Epithelial cell of umbilical artery (primary cell): ENCODE measurements around the gene GPT2. TPM values are rescaled to one million over a fixed set of nuclear protein-coding genes. Genes with fewer than 3 reads are reported as not detected.

Experiments used
- total RNA-seq: library from RNA; depleted of rRNA; stranded (reverse); fragments of >200 nt; gene quantifications from 2 replicates; pipeline ENCODE4 v1.2.3, GENCODE V29; 2014

The GPT2 gene, protein sequence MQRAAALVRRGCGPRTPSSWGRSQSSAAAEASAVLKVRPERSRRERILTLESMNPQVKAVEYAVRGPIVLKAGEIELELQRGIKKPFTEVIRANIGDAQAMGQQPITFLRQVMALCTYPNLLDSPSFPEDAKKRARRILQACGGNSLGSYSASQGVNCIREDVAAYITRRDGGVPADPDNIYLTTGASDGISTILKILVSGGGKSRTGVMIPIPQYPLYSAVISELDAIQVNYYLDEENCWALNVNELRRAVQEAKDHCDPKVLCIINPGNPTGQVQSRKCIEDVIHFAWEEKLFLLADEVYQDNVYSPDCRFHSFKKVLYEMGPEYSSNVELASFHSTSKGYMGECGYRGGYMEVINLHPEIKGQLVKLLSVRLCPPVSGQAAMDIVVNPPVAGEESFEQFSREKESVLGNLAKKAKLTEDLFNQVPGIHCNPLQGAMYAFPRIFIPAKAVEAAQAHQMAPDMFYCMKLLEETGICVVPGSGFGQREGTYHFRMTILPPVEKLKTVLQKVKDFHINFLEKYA
- 11.0 and 25.7 TPM in 2 replicates for total RNA-seq

DNA sequence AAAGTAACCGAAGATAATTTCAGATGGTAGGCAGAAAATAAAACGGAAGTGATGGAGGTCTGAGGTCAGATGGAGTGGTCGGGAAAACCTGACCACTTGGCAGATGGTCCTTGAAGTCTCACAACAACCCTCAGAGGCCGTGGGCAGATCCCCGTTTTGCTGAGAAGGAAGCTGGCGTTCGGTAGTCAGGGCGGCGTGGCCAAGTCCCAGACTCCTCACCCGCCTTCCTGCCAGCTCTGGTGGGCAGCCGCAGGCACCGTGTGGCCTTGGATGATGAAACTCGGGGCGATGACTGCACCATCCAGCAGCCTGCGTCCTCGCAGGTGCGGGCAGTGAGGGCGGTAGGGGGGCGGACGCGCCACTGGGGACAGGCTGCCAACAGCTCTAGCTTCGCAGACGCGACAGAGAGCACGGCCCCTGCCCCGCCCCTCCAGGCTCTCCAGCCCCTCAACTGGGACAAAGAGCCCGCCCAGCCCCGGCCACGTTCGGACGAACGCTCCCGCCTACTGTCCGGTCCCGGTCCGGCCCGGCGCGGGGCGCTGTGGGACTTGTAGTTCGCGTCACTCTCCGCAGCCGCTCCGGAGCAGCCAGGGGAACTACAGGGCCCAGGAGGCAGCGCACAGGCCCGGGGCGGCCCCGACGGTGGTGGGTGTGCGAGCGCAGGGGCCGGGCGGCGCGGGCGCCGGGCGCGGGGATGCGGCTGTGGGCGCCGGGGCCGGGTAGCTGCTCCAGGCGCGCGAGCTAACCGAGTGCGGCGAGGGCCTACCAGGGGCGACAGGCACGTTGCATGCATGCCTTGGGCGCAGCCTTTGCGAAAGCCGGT lies at the start of gene GPT2:
TSS of gene GPT2 (plus strand) at position 673 of the 823 bp plus-strand sequence. CDS start 354 bp downstream, outside the sequence.

DNA sequence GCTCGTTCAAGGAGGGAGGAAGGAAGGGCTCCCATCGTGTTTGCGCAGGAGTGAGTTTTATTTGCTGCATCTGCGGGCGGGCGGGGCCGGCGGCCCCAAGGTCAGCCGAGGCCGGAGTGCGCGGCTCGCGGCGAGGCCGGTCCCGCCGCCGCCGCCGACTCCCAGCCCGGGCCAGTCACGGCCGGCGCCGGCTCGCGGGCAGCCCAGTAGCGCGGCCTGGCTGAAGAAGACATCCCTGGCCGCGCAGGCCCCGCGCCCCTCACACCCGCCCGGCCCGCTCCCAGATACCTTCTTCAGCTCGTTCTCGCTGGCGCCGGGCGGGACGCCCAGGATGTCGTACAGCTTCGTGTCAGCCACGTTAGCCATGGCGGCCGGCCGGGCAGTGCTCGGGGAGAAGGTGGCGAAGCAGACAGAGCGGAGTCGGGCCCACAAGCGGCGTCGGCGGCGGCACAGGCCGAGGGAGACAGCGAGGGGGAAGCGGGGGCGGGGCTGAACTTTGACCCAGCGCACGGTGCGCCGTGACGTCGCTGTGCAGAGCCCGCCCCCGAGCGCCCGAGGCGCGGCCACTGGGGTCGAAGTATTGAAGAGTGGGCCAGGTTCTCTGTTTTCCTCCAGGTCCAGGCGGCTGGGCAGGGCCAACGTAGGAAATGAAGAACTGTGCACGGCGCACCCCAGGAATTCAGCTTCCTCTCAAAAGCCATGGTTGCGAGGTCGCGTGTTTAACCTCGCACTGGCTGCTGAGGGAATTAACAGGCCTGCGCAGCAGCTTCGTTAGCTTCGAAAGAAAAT lies 89.2 kb downstream of the GPT2 start, which contains the start of gene DNAJA2:
TSS of gene DNAJA2 (minus strand) at position 468 of the 789 bp plus-strand sequence. CDS start at position 366, 102 bp downstream.

Other genes with a start within 250 kb of the GPT2 start
- 99.7 and 118 TPM in 2 replicates for gene VPS35, start 195.2 kb upstream of the GPT2 start, total RNA-seq
- gene ORC6, start 194.7 kb upstream of the GPT2 start, total RNA-seq: 15.3 and 21.3 TPM in 2 replicates
- under 0.01 and 0.30 TPM in 2 replicates for gene MYLK3, start 136.0 kb upstream of the GPT2 start, total RNA-seq
- gene C16orf87, start 53.2 kb upstream of the GPT2 start, total RNA-seq: 8.1 and 13.7 TPM in 2 replicates
- 93.2 and 138 TPM in 2 replicates for gene DNAJA2, start 89.3 kb downstream of the GPT2 start, total RNA-seq